Measurements from ENCODE around the gene ITGAE.
A peak's percentile ranks its signal among the peaks of the same experiment; 100 is the strongest.

The ITGAE gene

DNA sequence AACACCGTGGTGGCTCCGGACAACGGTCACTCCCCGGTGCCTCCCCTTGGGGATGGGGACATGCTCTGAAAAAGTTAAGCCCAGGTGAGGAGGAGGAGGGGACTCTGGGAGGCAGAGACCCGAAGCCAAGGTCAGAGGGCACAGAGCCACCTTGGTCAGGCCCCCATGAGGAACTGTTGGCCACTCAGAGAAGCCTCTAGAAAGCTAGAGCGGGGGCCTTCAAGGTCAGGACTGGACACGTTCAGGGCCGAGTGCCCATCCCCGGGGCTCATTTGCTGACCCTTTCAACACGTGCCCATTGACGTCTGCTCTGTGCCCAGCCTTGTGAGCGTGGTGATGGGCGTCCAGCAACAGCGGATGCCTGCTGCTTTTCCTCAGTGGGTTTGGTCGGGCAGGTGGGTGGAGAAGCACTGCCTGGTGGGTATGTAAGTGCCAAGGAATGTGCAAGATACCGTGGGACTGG lies 39.0 kb downstream of the ITGAE start:
- no peak overlapping the region for H3K27ac Mint-ChIP-seq (ENCODE audit: low read depth)
- no peaks in the 10 kb centered on the region for H3K9me3 Mint-ChIP-seq
- no peak for ATAC-seq (replicated peaks; ENCODE audit: extremely low read depth, poor library complexity, severe bottlenecking)
- no peak overlapping the region for H3K4me3 Mint-ChIP-seq
- H3K4me1 Mint-ChIP-seq, result peaks cover 46% of the 10 kb centered on the region
- no peak for DNase-seq (ENCODE audit: low spot score in 2 of 2)
- H3K27me3 Mint-ChIP-seq, result no peaks in the 10 kb centered on the region
- peaks cover 15% of the 10 kb centered on the region for H3K36me3 Mint-ChIP-seq (ENCODE audit: insufficient read depth)

DNA sequence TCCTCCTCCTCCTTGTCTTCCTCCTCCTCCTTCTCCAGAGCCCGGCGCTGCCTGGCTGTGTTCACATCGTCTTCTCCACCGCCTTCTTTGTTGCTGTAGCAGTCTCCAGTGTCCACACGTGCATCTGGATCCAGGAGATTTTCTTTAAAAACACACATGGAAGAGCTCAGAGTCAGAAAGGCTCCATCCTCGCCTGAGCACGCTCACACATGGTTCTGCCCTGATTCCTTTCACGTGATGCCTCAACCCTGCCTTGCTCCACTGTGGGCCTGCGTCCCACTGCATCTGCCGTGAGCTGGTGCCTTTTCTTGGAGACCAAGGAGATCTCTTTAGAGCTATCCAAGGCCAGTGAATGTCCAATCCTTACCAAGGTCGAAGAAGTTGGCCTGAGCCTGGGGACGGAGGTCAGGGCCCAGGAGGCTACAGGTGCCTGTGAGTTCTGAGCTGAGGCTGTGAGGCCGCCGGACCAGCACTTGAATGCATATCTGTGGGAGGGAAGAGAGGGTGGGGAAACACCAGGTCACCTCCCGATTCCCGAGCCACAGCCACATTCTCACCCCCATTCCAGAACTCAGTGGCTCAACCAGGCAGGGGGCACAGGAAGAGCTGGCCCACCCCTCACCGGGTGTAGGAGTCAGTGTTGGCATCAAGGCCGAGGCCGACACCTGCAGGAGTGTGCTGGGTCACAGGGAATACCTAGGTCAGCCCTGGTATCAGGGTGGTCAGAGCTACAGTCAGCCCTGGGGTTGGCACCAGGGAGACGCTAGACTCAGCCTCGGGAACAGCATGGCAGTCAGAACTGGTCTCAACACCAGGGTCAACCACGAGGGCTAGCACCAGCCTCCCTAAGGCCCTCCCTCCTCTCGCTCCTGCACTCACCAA lies 39.7 kb downstream of the ITGAE start:
- H3K4me3 Mint-ChIP-seq, result no peak overlapping the region
- no peak for DNase-seq (ENCODE audit: low spot score in 2 of 2)
- H3K9me3 Mint-ChIP-seq, result no peaks in the 10 kb centered on the region
- H3K27me3 Mint-ChIP-seq, result no peaks in the 10 kb centered on the region
- no peak for ATAC-seq (replicated peaks; ENCODE audit: extremely low read depth, poor library complexity, severe bottlenecking)
- peaks cover 13% of the 10 kb centered on the region for H3K36me3 Mint-ChIP-seq (ENCODE audit: insufficient read depth)
- peaks cover 40% of the 10 kb centered on the region for H3K4me1 Mint-ChIP-seq
- H3K27ac Mint-ChIP-seq (ENCODE audit: low read depth), result no peak overlapping the region

DNA sequence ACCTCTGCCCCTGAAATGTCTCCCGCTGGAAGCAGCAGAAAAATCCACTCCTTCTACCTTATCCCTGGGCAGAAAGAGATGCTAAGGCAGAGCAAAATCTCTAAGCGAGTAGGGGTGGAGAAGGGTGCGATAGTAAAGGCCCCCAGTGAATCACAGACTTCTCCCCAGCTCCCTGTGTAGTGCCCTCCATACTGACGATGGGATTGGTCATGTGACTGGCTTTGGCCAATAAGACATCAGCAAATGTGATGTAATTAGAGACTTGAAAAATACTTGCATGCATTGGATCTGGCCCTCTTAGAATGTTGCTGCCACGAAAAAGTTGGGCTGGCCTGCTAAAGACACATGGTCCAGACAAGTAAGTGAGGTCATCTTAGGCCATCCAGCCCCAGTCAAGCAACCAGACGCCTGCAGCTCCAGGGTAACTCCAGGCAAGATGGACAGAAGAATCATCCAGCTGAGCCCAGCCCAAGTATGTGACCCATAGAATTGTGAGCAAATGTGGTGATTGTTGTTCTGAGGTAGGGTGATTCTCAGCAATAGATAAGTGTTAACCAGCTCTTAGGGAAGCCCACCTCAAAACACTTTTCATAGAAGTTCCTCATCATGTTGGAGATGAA lies 41.3 kb downstream of the ITGAE start:
- H3K27ac Mint-ChIP-seq (ENCODE audit: low read depth), result no peak overlapping the region
- peaks cover 34% of the 10 kb centered on the region for H3K4me1 Mint-ChIP-seq
- H3K27me3 Mint-ChIP-seq, result no peaks in the 10 kb centered on the region
- H3K36me3 Mint-ChIP-seq (ENCODE audit: insufficient read depth), result peaks cover 9% of the 10 kb centered on the region
- ATAC-seq (replicated peaks; ENCODE audit: extremely low read depth, poor library complexity, severe bottlenecking), result no peak
- no peak overlapping the region for H3K4me3 Mint-ChIP-seq
- H3K9me3 Mint-ChIP-seq, result no peaks in the 10 kb centered on the region
- DNase-seq (ENCODE audit: low spot score in 2 of 2), result no peak

DNA sequence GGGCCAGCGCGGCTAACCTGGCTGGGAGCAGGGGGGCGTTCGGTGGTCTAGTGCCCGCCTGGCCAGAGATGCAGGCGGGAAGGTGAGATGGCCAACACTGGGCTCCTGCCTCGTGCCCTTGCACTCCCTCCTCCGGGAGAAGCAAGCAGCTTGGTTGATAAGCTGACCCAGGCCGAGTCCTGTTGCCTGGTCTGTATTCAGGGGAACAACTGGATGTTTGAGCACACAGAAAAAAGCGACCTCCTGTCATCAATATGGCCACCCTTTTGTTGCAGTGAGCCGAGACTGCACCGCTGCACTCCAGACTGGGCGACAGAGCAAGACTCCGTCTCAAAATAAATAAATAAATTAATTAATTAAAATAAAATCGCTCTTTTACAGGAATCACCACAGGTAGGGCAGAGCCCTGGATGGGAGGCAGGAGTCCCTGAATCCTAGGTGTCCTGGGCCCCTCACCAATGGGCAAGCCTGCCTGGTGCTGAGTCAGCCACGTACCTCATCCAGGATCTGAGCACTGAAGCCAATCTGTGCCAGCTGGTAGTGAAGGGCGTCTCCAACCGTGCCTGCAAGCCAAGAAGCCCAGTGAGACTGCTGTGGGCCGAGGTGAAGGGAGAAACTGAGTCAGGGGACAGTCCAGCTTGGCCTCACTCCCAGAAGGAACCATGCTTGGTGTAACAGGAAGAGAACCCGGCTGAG lies 45.5 kb downstream of the ITGAE start:
- Mint-ChIP-seq H3K36me3 (ENCODE audit: insufficient read depth) (peaks cover 5% of the 10 kb centered on the region), H3K9me3 (no peaks in the 10 kb centered on the region), H3K27me3 (no peaks in the 10 kb centered on the region), H3K4me3 (peak overlapping the region; percentile 56), H3K27ac (ENCODE audit: low read depth) (peak overlapping the region; percentile 80), H3K4me1 (peaks cover 20% of the 10 kb centered on the region)
- ATAC-seq (replicated peaks; ENCODE audit: extremely low read depth, poor library complexity, severe bottlenecking), result no peak
- DNase-seq (ENCODE audit: low spot score in 2 of 2), result no peak

DNA sequence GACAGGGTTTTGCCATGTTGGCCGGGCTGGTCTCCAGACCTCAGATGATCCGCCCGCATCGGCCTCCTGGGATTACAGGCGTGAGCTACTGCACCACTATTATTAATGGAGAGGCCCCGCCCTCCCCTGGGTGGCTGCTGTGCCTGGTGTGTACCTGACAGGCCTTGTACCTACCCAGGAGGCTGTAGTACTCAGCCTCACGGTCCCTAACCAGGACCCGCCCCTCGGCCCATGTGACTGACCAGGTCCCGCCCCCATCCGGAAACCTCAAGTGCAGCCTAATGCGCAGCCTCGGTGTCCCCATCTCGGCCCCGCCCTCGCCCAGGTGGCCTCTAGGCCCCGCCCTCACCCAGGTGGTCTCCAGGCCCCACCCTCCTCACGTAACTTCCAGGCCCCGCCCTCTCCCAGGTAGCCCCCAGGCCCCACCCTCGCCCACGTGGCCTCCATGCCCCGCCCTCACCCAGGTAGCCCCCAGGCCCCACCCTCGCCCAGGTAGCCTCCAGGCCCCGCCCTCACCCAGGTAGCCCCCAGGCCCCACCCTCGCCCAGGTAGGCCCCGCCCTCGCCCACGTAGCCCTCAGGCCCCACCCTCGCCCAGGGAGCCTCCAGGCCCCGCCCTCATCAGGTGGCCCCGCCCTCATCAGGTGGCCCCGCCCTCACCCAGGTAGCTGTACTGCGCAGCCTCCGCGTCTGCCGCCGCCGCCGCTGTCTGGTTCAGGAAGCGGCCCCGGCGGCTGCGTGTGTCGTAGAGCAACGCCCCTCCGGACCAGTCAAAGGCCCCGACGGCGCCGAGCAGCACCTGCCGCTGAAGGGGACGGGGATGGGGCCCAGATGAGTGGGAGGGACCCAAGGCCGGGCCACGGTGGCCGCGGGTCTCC lies 46.3 kb downstream of the ITGAE start:
- Mint-ChIP-seq H3K4me1 (peaks cover 22% of the 10 kb centered on the region), H3K9me3 (no peaks in the 10 kb centered on the region), H3K27ac (ENCODE audit: low read depth) (peak overlapping the region; percentile 80), H3K36me3 (ENCODE audit: insufficient read depth) (peaks cover 5% of the 10 kb centered on the region), H3K4me3 (peak overlapping the region; percentile 56), H3K27me3 (no peaks in the 10 kb centered on the region)
- DNase-seq (ENCODE audit: low spot score in 2 of 2), result peak; percentile 59
- peak; percentile 86 for ATAC-seq (replicated peaks; ENCODE audit: extremely low read depth, poor library complexity, severe bottlenecking)

DNA sequence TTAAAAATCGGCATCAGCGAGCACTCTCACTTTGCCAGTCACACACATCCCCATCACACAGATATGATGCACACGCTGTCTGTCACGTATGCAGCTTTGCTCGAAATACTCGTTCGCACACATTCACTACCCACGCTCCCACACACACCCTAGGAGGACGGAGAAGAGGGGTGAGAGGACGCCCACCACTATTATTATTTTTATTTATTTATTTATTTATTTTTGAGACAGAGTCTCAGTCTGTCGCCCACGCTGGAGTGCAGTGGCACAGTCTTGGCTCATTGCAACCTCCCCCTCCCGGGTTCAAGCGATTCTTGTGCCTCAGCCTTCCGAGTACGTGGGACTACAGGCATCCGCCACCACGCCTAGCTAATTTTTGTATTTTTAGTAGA lies 46.9 kb downstream of the ITGAE start:
- no peak for ATAC-seq (replicated peaks; ENCODE audit: extremely low read depth, poor library complexity, severe bottlenecking)
- H3K4me1 Mint-ChIP-seq, result peaks cover 22% of the 10 kb centered on the region
- H3K27me3 Mint-ChIP-seq, result no peaks in the 10 kb centered on the region
- H3K27ac Mint-ChIP-seq (ENCODE audit: low read depth), result no peak overlapping the region
- peaks cover 5% of the 10 kb centered on the region for H3K36me3 Mint-ChIP-seq (ENCODE audit: insufficient read depth)
- peak overlapping the region; percentile 7 for H3K4me3 Mint-ChIP-seq
- H3K9me3 Mint-ChIP-seq, result no peaks in the 10 kb centered on the region
- no peak for DNase-seq (ENCODE audit: low spot score in 2 of 2)

DNA sequence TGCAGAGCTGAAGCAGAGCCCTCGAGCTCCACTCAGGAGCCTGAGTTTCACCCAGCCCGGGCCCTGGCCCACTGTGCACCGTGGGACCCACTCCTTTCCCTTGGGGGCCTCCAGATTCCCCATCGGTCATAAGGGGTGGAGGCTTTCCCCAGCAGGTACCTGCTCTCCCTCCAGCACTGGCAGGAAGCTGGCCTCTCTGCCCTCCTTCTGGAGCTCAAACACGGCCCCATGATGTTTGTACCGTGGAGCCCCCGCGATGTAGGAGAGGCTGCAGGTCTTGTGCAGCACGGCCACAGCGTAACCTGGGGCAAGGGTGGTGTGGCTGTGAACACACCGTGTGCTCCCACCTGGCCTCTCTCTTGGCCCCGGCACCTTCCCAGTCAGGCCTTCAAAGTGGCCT lies 47.4 kb downstream of the ITGAE start:
- H3K9me3 Mint-ChIP-seq, result no peaks in the 10 kb centered on the region

DNA sequence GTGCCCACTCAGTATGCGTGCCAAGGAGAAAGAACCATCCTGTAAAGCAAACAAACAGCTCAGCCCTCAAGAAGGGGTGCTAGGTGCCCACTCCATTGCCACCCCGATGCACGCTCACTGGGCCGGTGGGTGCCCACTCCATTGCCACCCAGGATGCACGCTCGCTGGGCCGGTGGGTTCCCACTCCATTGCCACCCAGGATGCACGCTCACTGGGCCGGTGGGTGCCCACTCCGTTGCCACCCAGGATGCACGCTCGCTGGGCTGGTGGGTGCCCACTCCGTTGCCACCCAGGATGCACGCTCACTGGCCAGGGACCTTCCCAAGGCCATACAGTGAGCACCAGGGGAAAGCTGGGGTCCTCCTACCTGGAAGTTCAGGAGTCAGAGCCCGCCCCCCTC lies 49.2 kb downstream of the ITGAE start:
- Mint-ChIP-seq H3K27me3 (no peaks in the 10 kb centered on the region), H3K4me1 (peaks cover 29% of the 10 kb centered on the region), H3K27ac (ENCODE audit: low read depth) (peak overlapping the region; percentile 92), H3K4me3 (no peak overlapping the region), H3K36me3 (ENCODE audit: insufficient read depth) (peaks cover 5% of the 10 kb centered on the region), H3K9me3 (no peaks in the 10 kb centered on the region)
- ATAC-seq (replicated peaks; ENCODE audit: extremely low read depth, poor library complexity, severe bottlenecking) (no peak), DNase-seq (ENCODE audit: low spot score in 2 of 2) (no peak)

More for the DNA sequence above, 47.4 kb downstream of the ITGAE start:
- Mint-ChIP-seq H3K27ac (ENCODE audit: low read depth) (no peak overlapping the region), H3K36me3 (ENCODE audit: insufficient read depth) (peaks cover 5% of the 10 kb centered on the region), H3K4me1 (peaks cover 26% of the 10 kb centered on the region), H3K27me3 (no peaks in the 10 kb centered on the region), H3K4me3 (peak overlapping the region; percentile 7)
- DNase-seq (ENCODE audit: low spot score in 2 of 2) (no peak), ATAC-seq (replicated peaks; ENCODE audit: extremely low read depth, poor library complexity, severe bottlenecking) (no peak)

DNA sequence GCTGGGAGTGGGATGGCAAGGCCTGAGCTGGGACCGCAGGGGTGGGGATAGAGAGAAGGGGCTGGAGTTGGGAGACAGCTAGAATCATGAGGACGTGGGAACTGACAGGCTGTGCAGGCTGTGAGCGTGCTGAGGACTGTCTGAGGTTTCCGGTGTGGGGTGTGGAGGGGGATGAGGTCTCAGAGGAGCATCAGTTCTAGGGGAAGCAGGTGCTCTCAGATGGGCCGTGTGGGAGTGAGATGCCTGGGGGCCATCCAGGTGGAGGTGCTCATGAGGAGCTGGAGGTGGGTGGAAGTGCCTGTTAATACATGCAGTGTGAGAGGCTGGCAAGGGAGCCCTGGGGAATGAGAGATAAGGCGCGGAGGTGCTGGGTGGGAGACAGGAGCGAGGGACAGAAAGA lies 50.1 kb downstream of the ITGAE start:
- Mint-ChIP-seq H3K27me3 (no peaks in the 10 kb centered on the region), H3K36me3 (ENCODE audit: insufficient read depth) (peaks cover 5% of the 10 kb centered on the region), H3K27ac (ENCODE audit: low read depth) (peak overlapping the region; percentile 92), H3K4me1 (peaks cover 29% of the 10 kb centered on the region), H3K9me3 (no peaks in the 10 kb centered on the region), H3K4me3 (peak overlapping the region; percentile 73)
- DNase-seq (ENCODE audit: low spot score in 2 of 2) (peak in 1 of 2 donors; percentile 51), ATAC-seq (replicated peaks; ENCODE audit: extremely low read depth, poor library complexity, severe bottlenecking) (peak; percentile 77)

DNA sequence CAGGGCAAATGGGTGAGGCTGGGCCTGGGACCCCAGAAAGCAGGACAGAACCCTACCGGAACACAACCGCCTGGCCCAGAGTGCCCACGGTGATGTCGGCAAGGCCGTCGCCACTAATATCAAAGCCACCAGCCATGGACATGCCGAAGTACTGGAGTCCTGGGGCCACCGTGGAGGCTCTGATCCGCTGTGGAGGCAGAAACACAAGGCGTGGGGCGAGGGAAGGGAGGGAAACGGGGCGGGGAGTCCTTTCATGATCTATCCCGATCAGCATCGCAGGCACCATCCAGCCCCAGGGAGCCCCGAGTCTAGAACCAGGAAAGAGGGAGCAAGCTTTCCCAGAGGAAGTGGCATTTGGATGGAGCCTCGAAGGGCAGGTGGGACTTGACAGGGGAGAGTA lies 50.7 kb downstream of the ITGAE start:
- peaks cover 5% of the 10 kb centered on the region for H3K36me3 Mint-ChIP-seq (ENCODE audit: insufficient read depth)
- H3K9me3 Mint-ChIP-seq, result no peaks in the 10 kb centered on the region
- DNase-seq (ENCODE audit: low spot score in 2 of 2) (no peak), ATAC-seq (replicated peaks; ENCODE audit: extremely low read depth, poor library complexity, severe bottlenecking) (no peak)
- peaks cover 24% of the 10 kb centered on the region for H3K4me1 Mint-ChIP-seq
- H3K27ac Mint-ChIP-seq (ENCODE audit: low read depth), result peak overlapping the region; percentile 92
- H3K4me3 Mint-ChIP-seq, result peak overlapping the region; percentile 73
- no peaks in the 10 kb centered on the region for H3K27me3 Mint-ChIP-seq

DNA sequence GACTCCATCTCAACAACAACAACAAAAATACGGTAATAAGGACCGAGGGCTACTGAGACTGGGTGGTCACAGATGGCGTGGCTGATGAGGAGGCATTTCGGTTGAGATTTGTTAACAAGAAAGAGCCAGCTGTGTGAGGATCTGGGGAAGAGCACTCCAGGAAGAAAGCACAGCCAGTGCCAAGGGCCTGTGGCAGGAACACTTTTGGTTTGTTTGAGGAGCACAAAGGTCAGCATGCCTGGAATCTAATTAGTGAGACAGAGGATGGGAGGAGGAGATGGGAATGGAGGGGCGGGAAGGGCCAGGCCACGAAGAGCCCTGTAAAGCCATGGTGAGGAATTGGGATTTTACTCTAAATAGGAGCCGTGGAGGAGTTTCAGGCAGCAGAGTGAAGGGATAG lies 52.4 kb downstream of the ITGAE start:
- Mint-ChIP-seq H3K4me1 (peaks cover 24% of the 10 kb centered on the region), H3K4me3 (peak overlapping the region; percentile 17), H3K9me3 (no peaks in the 10 kb centered on the region), H3K36me3 (ENCODE audit: insufficient read depth) (peaks cover 3% of the 10 kb centered on the region), H3K27ac (ENCODE audit: low read depth) (no peak overlapping the region), H3K27me3 (no peaks in the 10 kb centered on the region)
- ATAC-seq (replicated peaks; ENCODE audit: extremely low read depth, poor library complexity, severe bottlenecking) (no peak), DNase-seq (ENCODE audit: low spot score in 2 of 2) (no peak)

DNA sequence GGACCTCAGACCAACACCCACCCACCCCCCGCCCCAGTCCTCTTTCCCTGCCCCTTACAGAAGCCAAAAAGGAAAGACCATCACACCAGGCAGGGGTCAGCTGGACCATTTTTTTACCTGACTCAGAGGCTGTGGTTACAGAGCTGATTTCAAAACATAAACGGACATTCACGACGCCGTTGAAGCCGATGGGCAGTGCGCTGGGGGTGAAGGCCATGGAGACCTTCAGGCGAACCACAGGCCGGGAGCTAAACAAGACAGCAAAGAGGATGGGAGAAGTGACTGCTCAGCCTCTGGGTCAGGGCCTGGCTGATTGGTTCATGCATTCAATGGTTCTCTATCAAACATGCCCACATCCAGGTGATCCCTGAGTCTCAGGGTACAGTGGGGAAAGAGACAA lies 53.2 kb downstream of the ITGAE start:
- Mint-ChIP-seq H3K4me3 (no peak overlapping the region), H3K27me3 (no peaks in the 10 kb centered on the region), H3K4me1 (peaks cover 24% of the 10 kb centered on the region), H3K9me3 (no peaks in the 10 kb centered on the region), H3K27ac (ENCODE audit: low read depth) (no peak overlapping the region), H3K36me3 (ENCODE audit: insufficient read depth) (peaks cover 3% of the 10 kb centered on the region)
- no peak for DNase-seq (ENCODE audit: low spot score in 2 of 2)
- ATAC-seq (replicated peaks; ENCODE audit: extremely low read depth, poor library complexity, severe bottlenecking), result no peak

All from central memory CD8-positive, alpha-beta T cell (primary cell).